ENCODE results near the gene MYL9. TPM values are rescaled to one million over a fixed set of nuclear protein-coding genes. Genes with fewer than 3 reads are reported as not detected.
A peak's percentile ranks its signal among the peaks of the same experiment; 100 is the strongest.

Gene MYL9
- 1,345 TPM for total RNA-seq
- long read RNA-seq, transcript MYL9-201 (4 exons, 2,821 nt), result major isoform, 371 of 455 reads
- long read RNA-seq, partial matches to known transcripts, result 37 of 455 reads
- long read RNA-seq, other reads (novel, unspliced or antisense), result 46 of 455 reads

GRCh38 chr20:36541227-36541767 is at the start of gene MYL9:
TSS of gene MYL9 (plus strand) at chr20:36541519. CDS start at chr20:36544885, 3,366 bp downstream.
- DNase-seq, result peak; percentile 97
- intact Hi-C loops (cut with micrococcal nuclease), result no loop called here

GRCh38 chr20:36491901-36492617 is 49.3 kb upstream of the MYL9 start:
- Histone ChIP-seq H3K27ac (replicated peaks) (peak overlapping the region; percentile 67), H3K9me3 (replicated peaks) (no peaks in the 10 kb centered on the region), H3K4me3 (no peak overlapping the region), H3K36me3 (peaks cover 7% of the 10 kb centered on the region), H3K27me3 (ENCODE audit: low read depth) (no peaks in the 10 kb centered on the region), H3K4me1 (peaks cover 86% of the 10 kb centered on the region)
- intact Hi-C loops (cut with micrococcal nuclease), result no loop called here
- DNase-seq, result no peak
- TF ChIP-seq CTCF (IDR thresholded peaks at IDR 0.05; ENCODE audit: borderline replicate concordance), result no peak

More at GRCh38 chr20:36541227-36541767, at the start of gene MYL9:
- peak within 1 kb of the TSS; percentile 98 for H3K4me3 ChIP-seq
- H3K27ac ChIP-seq (replicated peaks), result peak within 1 kb of the TSS; percentile 98
- H3K36me3 ChIP-seq, result peaks cover 18% of the 10 kb centered on the region
- H3K9me3 ChIP-seq (replicated peaks), result no peaks in the 10 kb centered on the region
- no peaks in the 10 kb centered on the region for H3K27me3 ChIP-seq (ENCODE audit: low read depth)
- TF ChIP-seq CTCF (IDR thresholded peaks at IDR 0.05; ENCODE audit: borderline replicate concordance), result no peak
- H3K4me1 ChIP-seq, result peaks cover 80% of the 10 kb centered on the region

GRCh38 chr20:36493051-36493800 is 48.1 kb upstream of the MYL9 start:
- H3K9me3 ChIP-seq (replicated peaks), result no peaks in the 10 kb centered on the region
- DNase-seq, result no peak
- H3K4me1 ChIP-seq, result peaks cover 86% of the 10 kb centered on the region
- peak; percentile 50 for TF ChIP-seq CTCF (IDR thresholded peaks at IDR 0.05; ENCODE audit: borderline replicate concordance)
- peak overlapping the region; percentile 67 for H3K27ac ChIP-seq (replicated peaks)
- intact Hi-C loops (cut with micrococcal nuclease), result no loop called here
- H3K36me3 ChIP-seq, result peaks cover 18% of the 10 kb centered on the region
- no peaks in the 10 kb centered on the region for H3K27me3 ChIP-seq (ENCODE audit: low read depth)
- H3K4me3 ChIP-seq, result no peak overlapping the region

GRCh38 chr20:36493801-36494114 is 47.6 kb upstream of the MYL9 start:
- peaks cover 86% of the 10 kb centered on the region for H3K4me1 ChIP-seq
- H3K9me3 ChIP-seq (replicated peaks), result no peaks in the 10 kb centered on the region
- intact Hi-C loops (cut with micrococcal nuclease), result no loop called here
- peak overlapping the region; percentile 67 for H3K27ac ChIP-seq (replicated peaks)
- H3K36me3 ChIP-seq, result peaks cover 23% of the 10 kb centered on the region
- H3K27me3 ChIP-seq (ENCODE audit: low read depth), result no peaks in the 10 kb centered on the region
- peak; percentile 74 for DNase-seq
- TF ChIP-seq CTCF (IDR thresholded peaks at IDR 0.05; ENCODE audit: borderline replicate concordance), result no peak
- no peak overlapping the region for H3K4me3 ChIP-seq

- Histone ChIP-seq H3K27ac (replicated peaks) (peak overlapping the region; percentile 89), H3K4me1 (peaks cover 64% of the 10 kb centered on the region), H3K4me3 (no peak overlapping the region), H3K36me3 (peaks cover 50% of the 10 kb centered on the region), H3K27me3 (ENCODE audit: low read depth) (no peaks in the 10 kb centered on the region), H3K9me3 (replicated peaks) (no peaks in the 10 kb centered on the region)
- intact Hi-C loops (cut with micrococcal nuclease), result no loop called here
- DNase-seq, result no peak
- no peak for TF ChIP-seq CTCF (IDR thresholded peaks at IDR 0.05; ENCODE audit: borderline replicate concordance)
These were observed 44.3 kb upstream of the MYL9 start for GRCh38 chr20:36496707-36497669.
